ACC112 (cell line): Measurements from ENCODE around the gene LRCH1.

Source experiments
- H2AFZ ChIP-seq: fragments of 200-600 bp; sonication (generic); one replicate; pipeline ENCODE4 v1.6.0; 2017; ENCODE audit warnings: antibody characterized with exemption, low read length; ENCODE audit not compliant: unreplicated experiment
- H3K27ac ChIP-seq: fragments of 200-600 bp; sonication (generic); 2 replicates; pipeline ENCODE4 v1.5.1; 2014; ENCODE audit warnings: low read depth, mild to moderate bottlenecking, antibody characterized with exemption, low read length, moderate library complexity
- H3K27me3 ChIP-seq: fragments of 200-600 bp; sonication (generic); 2 replicates; pipeline ENCODE4 v1.6.1; 2014; ENCODE audit warnings: mild to moderate bottlenecking, antibody characterized with exemption, low read length, moderate library complexity, mixed read lengths; ENCODE audit not compliant: insufficient read depth
- H3K36me3 ChIP-seq: fragments of 200-600 bp; sonication (generic); 2 replicates; pipeline ENCODE4 v1.6.1; 2016; ENCODE audit warnings: mild to moderate bottlenecking, antibody characterized with exemption, low read length, moderate library complexity, mixed read lengths; ENCODE audit not compliant: insufficient read depth
- H3K4me1 ChIP-seq: fragments of 200-600 bp; sonication (generic); one replicate; pipeline ENCODE4 v1.6.1; 2016; ENCODE audit warnings: low read length, mixed read lengths; ENCODE audit not compliant: insufficient read depth, unreplicated experiment, control insufficient read depth
- H3K4me3 ChIP-seq: fragments of 200-600 bp; sonication (generic); 2 replicates; pipeline ENCODE4 v1.5.1; 2014; ENCODE audit warnings: mild to moderate bottlenecking, low read depth, low read length
- H3K79me2 ChIP-seq: fragments of 200-600 bp; sonication (generic); one replicate; pipeline ENCODE4 v1.6.0; 2016; ENCODE audit warnings: low read length; ENCODE audit not compliant: control insufficient read depth, unreplicated experiment, insufficient read depth

The LRCH1 gene

DNA sequence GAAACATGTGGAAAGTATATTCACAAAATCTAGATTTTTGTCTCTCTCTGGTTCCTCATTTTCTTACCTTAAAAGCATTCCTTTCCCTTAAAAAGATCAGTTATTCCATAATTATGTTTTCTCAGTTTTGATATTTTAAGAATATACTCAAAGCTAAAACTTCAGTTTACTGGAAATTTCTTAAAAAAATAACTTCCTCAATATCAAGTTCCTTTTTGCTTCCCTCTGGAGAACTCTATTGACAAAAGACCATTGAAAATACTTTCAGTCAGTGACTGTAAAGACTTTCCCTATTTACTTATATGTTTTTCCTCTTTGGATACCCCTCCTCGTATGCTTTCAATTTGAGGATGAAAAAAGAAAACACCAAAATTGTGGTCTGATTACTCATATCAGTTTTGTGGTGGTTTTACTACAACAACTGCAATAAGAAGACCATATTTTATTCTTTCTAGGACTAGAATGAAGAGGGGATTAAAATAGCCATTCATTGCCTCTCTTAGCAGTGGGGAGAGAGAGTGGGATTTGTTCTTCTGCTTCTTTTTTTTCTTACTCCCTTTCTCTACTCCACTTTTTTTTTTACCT is 130.8 kb downstream of the LRCH1 start:
- H3K4me3 ChIP-seq, result no peak overlapping the region
- no peaks in the 10 kb centered on the region for H3K27me3 ChIP-seq
- H3K4me1 ChIP-seq, result peaks cover 23% of the 10 kb centered on the region
- no peak overlapping the region for H3K27ac ChIP-seq
- no peak overlapping the region for H2AFZ ChIP-seq
- H3K36me3 ChIP-seq, result no peaks in the 10 kb centered on the region
- H3K79me2 ChIP-seq, result peaks cover 12% of the 10 kb centered on the region

DNA sequence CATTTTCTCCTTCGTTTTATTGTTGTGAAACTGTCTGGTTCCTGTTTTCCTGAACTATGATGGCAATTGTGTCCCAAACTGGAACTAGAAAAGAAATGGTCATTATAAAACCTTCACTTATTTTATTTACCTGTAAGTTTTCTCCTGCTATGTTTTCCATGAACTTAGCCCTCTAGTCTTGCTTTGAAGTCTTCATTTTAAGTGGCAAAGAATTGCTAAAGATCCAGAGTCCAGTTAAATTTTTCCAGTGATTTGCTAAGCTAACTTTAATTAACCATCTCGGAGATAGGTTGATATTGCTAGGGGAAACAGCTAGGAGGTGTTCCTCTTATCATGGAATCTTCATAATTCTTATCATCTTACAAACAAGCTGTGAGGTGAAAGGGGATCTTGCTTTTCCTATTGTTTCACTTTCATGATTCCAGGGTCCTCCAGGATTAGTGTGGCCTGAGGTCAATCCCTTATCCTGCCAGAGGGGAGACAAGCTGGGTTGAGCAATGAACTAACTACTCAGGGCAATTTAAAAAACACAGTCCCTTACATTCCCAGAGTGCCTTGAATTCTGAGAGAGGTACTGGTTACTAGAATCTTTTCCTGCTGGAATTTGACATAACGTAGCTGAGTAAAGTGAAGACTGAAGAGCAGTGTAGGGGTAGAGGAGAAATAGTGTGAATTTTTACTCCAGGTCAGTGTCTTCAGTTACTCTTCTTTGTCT is 131.5 kb downstream of the LRCH1 start:
- Histone ChIP-seq H3K4me1 (peaks cover 19% of the 10 kb centered on the region), H3K79me2 (peaks cover 12% of the 10 kb centered on the region), H2AFZ (no peak overlapping the region), H3K36me3 (no peaks in the 10 kb centered on the region), H3K27ac (no peak overlapping the region), H3K27me3 (no peaks in the 10 kb centered on the region), H3K4me3 (no peak overlapping the region)

DNA sequence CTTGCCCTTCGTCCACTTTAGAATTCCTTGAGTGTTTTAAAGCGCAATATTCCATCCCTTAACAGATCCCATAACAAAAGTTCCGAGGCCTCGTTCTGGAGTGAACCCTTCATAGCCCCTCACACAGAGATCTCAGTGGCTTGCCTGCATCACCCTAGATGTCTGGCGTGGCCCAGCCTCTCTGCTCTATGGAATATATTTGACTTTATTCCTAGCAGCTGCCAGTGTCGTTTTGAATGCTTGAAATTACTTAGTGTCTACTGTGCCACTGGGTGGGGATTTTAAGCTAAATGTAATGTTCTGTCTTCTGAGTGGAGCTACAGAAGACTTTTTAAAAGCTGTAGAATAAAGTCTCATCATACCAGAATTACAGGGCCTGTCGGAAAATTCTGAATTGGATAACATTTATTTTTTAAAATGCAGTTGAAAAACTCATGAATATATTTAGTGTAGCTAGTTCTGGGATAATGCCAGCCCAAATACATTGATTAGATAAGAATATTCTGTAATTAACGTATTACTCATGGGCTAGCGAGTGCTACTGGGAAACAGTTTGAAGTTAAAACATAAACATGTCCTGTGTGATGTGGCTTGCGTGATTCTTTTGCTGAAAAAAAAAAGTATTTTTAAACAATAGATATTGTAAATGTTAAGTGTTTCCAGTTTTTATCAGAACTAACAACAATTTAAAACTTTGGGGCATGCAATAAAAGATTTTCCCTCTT is 132.2 kb downstream of the LRCH1 start:
- Histone ChIP-seq H3K4me1 (peaks cover 16% of the 10 kb centered on the region), H3K79me2 (peaks cover 9% of the 10 kb centered on the region), H3K27me3 (no peaks in the 10 kb centered on the region), H3K4me3 (no peak overlapping the region), H3K27ac (no peak overlapping the region), H2AFZ (no peak overlapping the region), H3K36me3 (no peaks in the 10 kb centered on the region)

DNA sequence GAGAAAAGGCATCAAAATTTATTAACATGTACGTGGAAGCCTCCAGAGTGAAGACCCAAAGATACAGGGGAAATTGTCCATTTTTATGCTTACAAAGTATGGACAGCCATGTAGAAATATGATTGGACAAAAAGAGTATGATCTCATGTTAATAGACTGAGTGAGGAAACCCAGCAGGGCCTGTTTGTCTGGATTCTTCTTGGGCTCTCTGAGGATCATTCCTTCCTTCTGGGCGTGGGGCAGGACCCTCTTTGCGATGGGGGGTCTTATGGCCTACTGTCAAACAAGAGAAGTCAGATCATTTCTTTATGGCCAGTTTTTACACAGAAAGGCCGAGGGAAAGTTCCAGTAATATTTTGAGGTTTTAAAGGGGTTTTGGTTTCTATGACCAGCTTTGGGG is 133.2 kb downstream of the LRCH1 start:
- H3K27me3 ChIP-seq, result no peaks in the 10 kb centered on the region
- peaks cover 13% of the 10 kb centered on the region for H3K4me1 ChIP-seq
- no peaks in the 10 kb centered on the region for H3K79me2 ChIP-seq
- H3K36me3 ChIP-seq, result no peaks in the 10 kb centered on the region
- no peak overlapping the region for H3K27ac ChIP-seq
- H2AFZ ChIP-seq, result no peak overlapping the region
- no peak overlapping the region for H3K4me3 ChIP-seq

DNA sequence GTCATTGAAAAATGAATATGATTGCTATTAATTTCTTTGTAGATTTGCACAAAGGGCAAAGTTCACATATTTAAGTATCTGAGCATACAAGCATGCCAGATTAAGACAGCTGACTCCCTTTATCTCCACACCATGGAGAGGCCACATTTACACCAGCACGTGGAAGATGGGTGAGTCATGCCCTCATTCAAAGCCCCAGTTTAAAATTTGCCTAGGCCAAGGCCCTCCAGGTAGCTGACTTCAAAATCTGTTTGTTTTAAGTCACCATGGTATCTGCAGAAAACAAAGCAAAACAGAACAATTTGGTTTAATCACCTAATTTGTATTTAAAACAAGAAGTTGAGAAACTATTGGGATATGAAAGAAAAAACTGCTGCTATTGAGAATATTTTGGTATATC is 134.8 kb downstream of the LRCH1 start:
- Histone ChIP-seq H3K36me3 (no peaks in the 10 kb centered on the region), H2AFZ (no peak overlapping the region), H3K4me1 (peaks cover 13% of the 10 kb centered on the region), H3K4me3 (no peak overlapping the region), H3K79me2 (no peaks in the 10 kb centered on the region), H3K27ac (no peak overlapping the region), H3K27me3 (no peaks in the 10 kb centered on the region)

DNA sequence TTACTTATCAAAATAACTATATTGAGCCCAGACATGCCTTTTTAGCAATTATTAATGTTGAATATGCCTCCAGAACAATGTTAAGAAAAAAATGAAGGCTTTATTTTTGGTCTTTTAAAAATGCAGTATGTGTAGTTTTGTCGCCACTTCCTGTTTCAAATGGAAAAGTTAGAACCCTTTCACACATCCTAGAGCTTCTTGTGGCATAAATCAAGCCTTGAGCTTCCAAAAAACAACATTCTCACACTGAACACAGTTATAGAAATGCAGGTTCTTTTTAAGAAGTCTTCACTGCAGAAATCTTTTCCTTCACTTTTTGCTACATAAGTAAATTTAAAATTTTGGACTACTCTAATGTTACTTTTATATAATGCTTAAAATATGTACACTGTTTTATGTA is 135.3 kb downstream of the LRCH1 start:
- H3K27me3 ChIP-seq, result no peaks in the 10 kb centered on the region
- no peaks in the 10 kb centered on the region for H3K36me3 ChIP-seq
- no peak overlapping the region for H2AFZ ChIP-seq
- peaks cover 13% of the 10 kb centered on the region for H3K4me1 ChIP-seq
- no peak overlapping the region for H3K27ac ChIP-seq
- H3K79me2 ChIP-seq, result no peaks in the 10 kb centered on the region
- H3K4me3 ChIP-seq, result no peak overlapping the region

DNA sequence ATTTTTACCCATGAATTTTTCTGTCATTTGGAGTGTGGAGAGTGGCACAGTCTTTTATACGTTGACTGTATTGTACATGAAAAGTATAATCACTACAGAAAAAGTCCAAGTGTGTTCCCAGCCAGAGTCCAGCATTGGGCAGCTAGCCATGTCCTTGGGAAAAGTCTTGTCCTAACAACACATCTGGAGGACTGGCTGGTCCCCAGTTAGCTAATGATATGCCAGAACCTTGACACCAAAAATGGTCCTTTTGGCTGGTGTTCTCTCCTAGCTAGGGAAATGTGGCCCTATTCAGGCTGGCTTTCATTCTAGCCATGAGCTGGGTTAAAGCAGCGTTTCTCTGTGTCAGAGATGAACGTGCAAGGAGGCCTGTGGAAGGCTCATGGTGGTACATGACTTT is 145.0 kb downstream of the LRCH1 start:
- no peaks in the 10 kb centered on the region for H3K79me2 ChIP-seq
- no peak overlapping the region for H2AFZ ChIP-seq
- no peaks in the 10 kb centered on the region; the same call in 1 of the 2 replicates for H3K36me3 ChIP-seq
- H3K27ac ChIP-seq, result no peak overlapping the region
- H3K27me3 ChIP-seq, result no peaks in the 10 kb centered on the region
- no peak overlapping the region for H3K4me3 ChIP-seq
- no peaks in the 10 kb centered on the region for H3K4me1 ChIP-seq

DNA sequence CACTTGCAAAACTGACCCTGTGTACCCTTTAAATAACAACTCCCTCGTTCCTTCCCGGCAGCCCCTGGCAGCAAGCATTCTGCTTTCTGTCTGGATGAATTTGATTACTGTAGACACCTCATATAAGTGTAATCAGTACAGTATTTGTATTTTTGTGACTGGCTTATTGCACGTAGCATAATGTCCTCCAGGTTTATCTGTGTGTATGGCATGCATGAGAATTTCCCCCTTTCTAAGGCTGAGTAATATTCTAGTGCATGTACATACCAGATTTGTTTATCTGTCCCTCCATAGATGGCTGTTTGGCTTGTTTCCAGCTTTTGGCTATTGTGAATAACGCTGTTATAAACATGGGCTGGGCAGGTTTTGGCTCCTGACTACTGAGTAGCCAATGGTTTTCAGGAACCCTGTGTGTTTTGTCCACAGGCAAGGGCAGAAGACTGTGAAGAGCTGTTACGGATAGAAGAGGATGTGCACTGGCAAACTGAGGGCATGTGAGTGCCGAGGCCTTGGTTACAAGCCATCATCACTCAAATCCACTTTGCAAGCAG is 146.0 kb downstream of the LRCH1 start:
- Histone ChIP-seq H3K27me3 (no peaks in the 10 kb centered on the region), H3K4me3 (no peak overlapping the region), H2AFZ (no peak overlapping the region), H3K36me3 (no peaks in the 10 kb centered on the region; the same call in 1 of the 2 replicates), H3K4me1 (no peaks in the 10 kb centered on the region), H3K27ac (no peak overlapping the region), H3K79me2 (no peaks in the 10 kb centered on the region)

DNA sequence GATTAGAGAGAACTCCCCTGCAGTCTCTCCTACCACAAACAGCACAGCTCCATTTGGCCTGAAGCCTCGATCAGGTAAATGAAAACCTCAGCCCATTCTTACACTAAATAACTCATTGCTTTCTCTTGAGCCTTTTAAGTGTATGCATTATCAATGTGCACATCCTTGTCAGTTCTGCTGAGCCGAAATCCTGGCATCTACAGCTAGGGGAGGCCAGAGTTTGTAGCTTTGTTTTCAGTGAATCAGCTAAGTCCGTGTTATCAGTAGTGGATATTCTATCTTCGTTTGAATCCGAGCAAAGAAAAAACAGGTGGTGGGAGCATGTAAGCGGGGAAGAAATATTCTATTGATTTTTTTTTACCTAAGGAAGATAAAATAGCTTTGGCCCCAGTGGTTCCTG is 159.6 kb downstream of the LRCH1 start:
- Histone ChIP-seq H2AFZ (no peak overlapping the region), H3K4me3 (no peak overlapping the region), H3K79me2 (no peaks in the 10 kb centered on the region), H3K27ac (no peak overlapping the region), H3K27me3 (no peaks in the 10 kb centered on the region), H3K36me3 (peaks cover 4% of the 10 kb centered on the region; the same call in 1 of the 2 replicates), H3K4me1 (no peaks in the 10 kb centered on the region)

DNA sequence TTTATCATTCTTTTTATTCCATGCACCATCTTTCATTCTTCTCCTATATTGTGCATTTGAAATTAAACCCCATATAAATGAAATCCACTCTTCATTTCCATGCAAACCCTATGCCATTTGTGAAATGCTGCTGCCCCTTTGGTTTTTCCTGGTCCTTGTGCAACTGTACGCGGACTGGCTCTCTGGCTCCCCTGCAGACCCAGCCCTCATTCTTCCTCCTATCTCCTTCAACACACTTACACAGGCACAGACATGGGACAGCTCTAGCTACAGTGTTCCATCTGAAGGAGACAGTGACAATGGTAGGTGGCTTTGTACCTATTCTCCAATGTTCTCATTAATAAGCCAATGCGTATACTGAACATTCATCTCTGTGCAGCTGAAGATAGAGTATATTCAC is 162.4 kb downstream of the LRCH1 start:
- Histone ChIP-seq H3K27me3 (no peaks in the 10 kb centered on the region), H3K27ac (no peak overlapping the region), H3K36me3 (no peaks in the 10 kb centered on the region), H3K4me1 (no peaks in the 10 kb centered on the region), H2AFZ (no peak overlapping the region), H3K79me2 (no peaks in the 10 kb centered on the region), H3K4me3 (no peak overlapping the region)
